AG04450 (cell line): ENCODE data around the gene ZFR. TPM values are rescaled to one million over a fixed set of nuclear protein-coding genes. Genes with fewer than 3 reads are reported as not detected.
"Not testable (repeated sequence)": the region's sequence is repeated elsewhere in the genome, so short reads cannot be mapped to it uniquely, and the experiment has no call there.

Source experiments
- CTCF ChIA-PET: fragments of 300-600, 350-600 bp; formaldehyde crosslinking; extraction: SDS; loops from one replicate; lab custom pipeline; 2022; ENCODE audit warnings: antibody characterized with exemption, inconsistent platforms; lab: Charles Lee
- POLR2A ChIA-PET: fragments of 350-600 bp; formaldehyde crosslinking; extraction: SDS; loops from one replicate; lab custom pipeline; 2021; ENCODE audit warnings: antibody characterized with exemption, inconsistent platforms; lab: Yijun Ruan, JAX
- DNase-seq: peaks from one replicate; pipeline ENCODE4 v3.0.0-alpha.2; 2011; ENCODE audit warnings: low read depth, low spot score
- H3K27ac ChIP-seq: one replicate; pipeline ENCODE4 v1.5.1; 2012; ENCODE audit warnings: low read depth, low read length, control low read depth
- H3K27me3 ChIP-seq: one replicate; pipeline ENCODE4 v1.6.0; 2012; ENCODE audit warnings: low read length; ENCODE audit not compliant: control insufficient read depth, insufficient read depth
- H3K4me3 ChIP-seq: 2 replicates; pipeline ENCODE4 v1.5.1; 2011; ENCODE audit warnings: mild to moderate bottlenecking, low read depth, low read length, control low read depth
- H3K9me3 ChIP-seq: 2 replicates; pipeline ENCODE4 v1.5.1; 2012; ENCODE audit warnings: low read length; ENCODE audit not compliant: control insufficient read depth, insufficient read depth
- CTCF ChIP-seq: IDR thresholded peaks from 2 replicates; pipeline ENCODE4 v1.5.1; 2011; ENCODE audit warnings: low read depth, low read length, control low read depth, inconsistent platforms
- polyA plus RNA-seq: library from polyadenylated mRNA; depleted of rRNA; stranded (reverse); fragments of >200 nt; gene quantifications from 2 replicates; pipeline ENCODE4 v1.2.3, GENCODE V29; 2011

Gene ZFR
- polyA plus RNA-seq, 1 experiment = 72.9 TPM

DNA sequence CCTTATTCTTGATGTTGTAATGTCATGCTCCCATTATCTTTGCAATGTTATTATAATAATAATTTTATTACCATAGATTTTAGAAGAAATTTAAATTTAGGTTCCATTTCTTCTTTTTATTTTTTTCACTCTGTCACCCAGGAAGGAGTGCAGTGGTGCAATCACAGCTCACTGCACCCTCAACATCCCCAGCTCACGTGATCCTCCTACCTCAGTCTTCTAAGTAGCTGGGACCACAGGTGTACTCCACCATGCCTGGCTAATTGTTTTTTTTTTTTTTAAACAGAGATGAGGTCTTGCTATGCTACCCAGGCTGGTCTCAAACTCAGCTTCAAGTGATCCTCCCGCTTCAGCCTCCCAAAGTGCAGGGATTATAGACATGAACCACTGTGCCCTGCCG lies 11.9 kb downstream of the ZFR start:
- Histone ChIP-seq H3K27me3 (no peaks in the 10 kb centered on the region), H3K4me3 (no peak overlapping the region), H3K9me3 (no peaks in the 10 kb centered on the region), H3K27ac (no peak overlapping the region)
- TF ChIP-seq CTCF = no peak
- ChIA-PET CTCF (interaction anchor here (0.7 to 0.9 kb wide), 2 partner anchors 25 to 157 kb away, joined by 3 to 8 read pairs; no protein-coding TSS in a partner anchor), POLR2A (interaction anchor here (0.6 to 0.7 kb wide), 2 partner anchors 22 to 266 kb away, joined by 3 read pairs; no protein-coding TSS in a partner anchor)
- no peak for DNase-seq

DNA sequence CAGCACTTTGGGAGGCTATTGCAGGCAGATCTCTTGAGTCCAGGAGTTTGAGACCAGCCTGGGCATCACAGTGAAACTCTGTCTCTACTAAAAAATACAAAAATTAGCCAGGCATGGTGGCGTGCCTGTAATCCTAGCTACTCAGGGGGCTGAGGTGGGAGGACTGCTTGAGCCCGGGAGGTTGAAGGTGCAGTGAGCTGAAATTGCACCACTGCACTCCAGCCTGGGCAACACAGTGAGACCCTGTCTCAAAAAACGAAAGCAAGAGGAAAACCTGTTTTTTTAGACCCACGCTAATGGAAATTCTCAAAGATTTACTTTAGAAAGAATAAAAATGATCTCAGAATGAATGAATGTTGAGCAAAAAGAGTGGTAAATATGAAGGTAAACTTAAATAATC lies 13.7 kb downstream of the ZFR start:
- H3K27me3 ChIP-seq, H3K4me3 ChIP-seq, H3K27ac ChIP-seq, DNase-seq, POLR2A ChIA-PET, H3K9me3 ChIP-seq, CTCF ChIA-PET: not testable (repeated sequence)

DNA sequence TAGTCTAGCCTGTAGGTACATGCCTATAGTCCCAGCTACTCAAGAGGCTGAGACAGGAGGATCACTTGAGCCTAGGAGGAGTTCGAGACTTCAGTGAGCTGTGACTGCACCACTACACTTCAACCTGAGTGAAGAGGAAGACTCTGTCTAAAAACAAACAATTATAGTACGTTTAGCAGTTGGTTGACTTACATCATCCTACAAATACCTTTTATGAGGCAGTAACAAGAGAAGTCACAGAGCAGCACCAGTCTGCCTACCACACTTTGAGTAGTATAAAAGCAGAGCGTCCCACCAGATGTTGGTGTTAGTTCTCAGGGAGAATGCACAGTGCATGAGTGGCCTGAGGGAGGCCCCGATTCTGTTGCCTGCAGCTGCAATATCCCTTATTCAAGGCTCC lies 16.1 kb downstream of the ZFR start:
- Histone ChIP-seq H3K27ac (no peak overlapping the region), H3K4me3 (no peak overlapping the region), H3K9me3 (peaks cover 7% of the 10 kb centered on the region), H3K27me3 (no peaks in the 10 kb centered on the region)
- ChIA-PET CTCF (interaction anchor here (1.0 to 1.3 kb wide), 2 partner anchors 21 to 162 kb away, joined by 3 read pairs; no protein-coding TSS in a partner anchor), POLR2A (no interaction called here)
- DNase-seq = no peak
- TF ChIP-seq CTCF = no peak

DNA sequence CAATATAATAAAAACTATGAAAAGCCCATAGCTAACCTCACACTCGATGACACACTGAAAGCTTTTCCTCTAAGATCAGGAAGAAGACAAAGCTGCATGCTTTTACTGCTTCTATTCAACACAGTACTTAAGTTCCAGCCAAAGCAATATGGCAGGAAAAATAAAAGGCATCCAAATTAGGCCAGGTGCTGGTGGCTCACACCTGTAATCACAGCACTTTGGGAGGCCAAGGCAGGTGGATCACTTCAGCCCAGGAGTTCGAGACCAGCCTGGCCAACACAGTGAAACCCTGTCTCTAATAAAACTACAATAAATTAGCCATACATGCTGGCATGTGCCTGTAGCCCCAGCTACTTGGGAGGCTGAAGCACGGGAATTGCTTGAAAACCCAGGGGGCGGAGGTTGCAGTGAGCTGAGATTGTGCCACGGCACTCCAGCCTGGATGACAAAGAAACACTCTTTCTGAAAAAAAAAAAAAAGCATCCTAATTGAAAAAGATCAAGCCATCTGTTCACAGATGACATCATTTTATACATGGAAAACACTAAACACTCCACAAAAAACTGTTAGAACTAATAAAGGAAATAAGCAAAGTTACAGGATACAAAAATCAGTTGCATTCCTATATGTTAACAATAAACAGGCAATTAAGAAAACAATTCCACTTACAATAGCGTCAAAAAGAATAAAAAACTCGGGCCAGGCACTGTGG lies 17.9 kb downstream of the ZFR start:
- Histone ChIP-seq H3K9me3 (peaks cover 7% of the 10 kb centered on the region), H3K27me3 (no peaks in the 10 kb centered on the region), H3K4me3 (no peak overlapping the region), H3K27ac (no peak overlapping the region)
- no peak for DNase-seq
- POLR2A ChIA-PET = no interaction called here
- no peak for TF ChIP-seq CTCF
- CTCF ChIA-PET = interaction anchor here (0.7 to 1.3 kb wide), 2 partner anchors 19 to 63 kb away, joined by 3 to 4 read pairs; no protein-coding TSS in a partner anchor

- ChIA-PET POLR2A (no interaction called here), CTCF (no interaction called here)
- no peak for TF ChIP-seq CTCF
- no peak for DNase-seq
- Histone ChIP-seq H3K27ac (no peak overlapping the region), H3K27me3 (no peaks in the 10 kb centered on the region), H3K9me3 (peaks cover 7% of the 10 kb centered on the region), H3K4me3 (no peak overlapping the region)
Observed at GRCh38 chr5:32422697-32423096, 21.8 kb downstream of the ZFR start.
